ENCODE measurements around the gene MAPKAPK2. TPM values are rescaled to one million over a fixed set of nuclear protein-coding genes. Genes with fewer than 3 reads are reported as not detected.

MAPKAPK2 gene
- total and polyA plus RNA-seq, 5 experiments from 2014 or later: 1.3 to 55.8 (median 2.5) TPM

DNA sequence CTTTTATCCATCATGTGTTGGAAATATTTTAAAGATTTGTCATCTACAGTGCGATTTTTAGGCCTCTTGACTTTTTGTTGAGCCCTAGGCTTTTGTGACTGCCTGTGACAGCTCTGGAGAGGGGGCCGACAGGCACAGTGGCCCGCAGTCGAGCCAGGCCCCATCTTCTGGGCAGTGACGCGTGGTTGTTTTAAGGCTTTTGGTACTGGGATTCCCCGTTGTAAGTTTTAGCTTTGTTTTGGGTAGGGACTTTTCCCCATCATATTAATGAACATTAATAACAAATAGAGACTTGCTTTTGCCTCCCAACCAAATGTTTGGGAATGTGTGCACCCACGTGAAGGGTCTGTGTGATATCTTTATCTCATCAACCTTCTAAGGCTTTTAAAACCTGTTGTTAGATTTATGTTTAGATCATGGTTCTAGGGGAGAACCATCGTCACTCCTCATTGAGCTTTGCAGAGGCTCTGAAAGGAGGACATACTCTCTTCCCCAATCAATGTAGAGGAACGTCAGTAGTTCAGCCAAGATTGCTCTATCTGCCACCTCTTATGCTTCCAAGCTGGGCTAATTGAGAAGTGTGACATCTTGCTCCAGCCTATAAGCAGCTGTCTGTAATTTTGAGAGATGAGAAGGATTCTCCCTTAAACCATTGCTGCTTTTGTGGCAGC is 34.6 kb downstream of the MAPKAPK2 start:
- no peak for ATAC-seq
- DNase-seq: no peak
- no peaks in the 10 kb centered on the region for H3K9me3 Mint-ChIP-seq
- H3K4me1 Mint-ChIP-seq: peaks cover 37 to 83% (median 78%) of the 10 kb centered on the region in 4 donors
- H3K4me3 Mint-ChIP-seq: no peak overlapping the region
- peak overlapping the region in 4 of 10 donors; percentile 20 to 63 (median 36) for H3K27ac Mint-ChIP-seq
- POLR2A ChIA-PET: no interaction called here
- H3K36me3 Mint-ChIP-seq: no peaks in the 10 kb centered on the region
- H3K27me3 Mint-ChIP-seq: no peaks in the 10 kb centered on the region

DNA sequence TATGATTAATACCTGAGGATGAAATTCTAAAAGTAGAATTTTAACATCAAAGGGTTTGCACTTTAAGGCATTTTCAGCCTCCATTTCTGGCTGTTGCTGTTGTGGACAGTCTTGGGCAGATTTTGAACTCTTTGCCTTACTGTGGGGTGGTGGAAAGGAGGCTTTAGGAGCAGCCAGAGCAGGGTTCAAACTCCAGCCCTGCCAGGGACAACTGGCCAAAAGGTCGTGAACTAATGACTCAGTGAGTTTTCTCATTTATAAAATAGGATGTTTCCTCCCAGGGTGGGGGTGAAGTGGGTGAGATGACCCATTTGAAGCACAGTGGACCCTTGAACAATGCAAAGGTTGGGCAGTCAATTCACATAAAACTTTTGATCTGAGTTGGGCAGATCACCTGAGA is 36.7 kb downstream of the MAPKAPK2 start:
- H3K4me1 Mint-ChIP-seq: peaks cover 22 to 82% (median 78%) of the 10 kb centered on the region in 4 donors
- ATAC-seq (no peak), DNase-seq (no peak)
- POLR2A ChIA-PET: no interaction called here
- H3K27ac Mint-ChIP-seq: peak overlapping the region in 2 of 10 donors; percentile 38 to 79
- H3K9me3 Mint-ChIP-seq: no peaks in the 10 kb centered on the region
- H3K27me3 Mint-ChIP-seq: no peaks in the 10 kb centered on the region
- H3K36me3 Mint-ChIP-seq: no peaks in the 10 kb centered on the region
- H3K4me3 Mint-ChIP-seq: no peak overlapping the region

DNA sequence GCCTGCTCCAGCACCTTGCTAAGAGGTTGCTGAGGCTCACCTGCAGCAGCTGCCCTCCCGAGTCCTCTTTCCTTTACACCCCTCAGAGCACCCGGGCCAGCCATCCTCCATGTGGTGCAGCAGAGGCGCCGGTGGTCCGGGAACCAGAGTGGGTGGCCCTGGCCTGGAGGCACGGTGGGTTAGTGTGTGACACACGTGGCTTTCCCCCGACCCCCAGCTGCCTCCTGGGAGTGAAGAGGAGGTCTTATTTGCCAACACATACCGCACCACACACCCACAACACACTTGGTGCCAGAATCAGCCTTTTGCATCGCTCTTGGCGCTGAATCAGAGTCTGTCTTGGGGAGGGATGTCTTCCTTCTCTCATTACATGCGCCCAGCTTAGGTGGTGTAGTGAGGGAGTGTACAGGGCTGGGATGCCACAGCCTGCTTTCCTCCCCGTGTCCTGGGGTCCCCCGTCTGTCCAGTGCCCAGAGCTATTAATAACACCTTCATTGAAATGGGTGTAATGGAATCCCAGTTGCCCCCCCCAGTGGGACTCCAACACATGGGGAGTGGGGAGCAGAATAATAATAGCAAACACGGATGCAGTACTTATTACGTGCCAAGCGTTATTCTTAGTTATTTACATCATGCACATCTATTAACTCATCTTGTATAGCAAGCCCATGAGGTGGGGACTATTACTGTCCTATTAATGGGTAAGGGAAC is 38.2 kb downstream of the MAPKAPK2 start:
- H3K4me3 Mint-ChIP-seq: no peak overlapping the region
- no peak for ATAC-seq
- H3K36me3 Mint-ChIP-seq: no peaks in the 10 kb centered on the region
- no peaks in the 10 kb centered on the region for H3K27me3 Mint-ChIP-seq
- no peaks in the 10 kb centered on the region for H3K9me3 Mint-ChIP-seq
- H3K27ac Mint-ChIP-seq: peak overlapping the region in 4 of 10 donors; percentile 31 to 62 (median 46)
- H3K4me1 Mint-ChIP-seq: peaks cover 17 to 81% (median 74%) of the 10 kb centered on the region in 4 donors
- DNase-seq: no peak
- POLR2A ChIA-PET: no interaction called here

DNA sequence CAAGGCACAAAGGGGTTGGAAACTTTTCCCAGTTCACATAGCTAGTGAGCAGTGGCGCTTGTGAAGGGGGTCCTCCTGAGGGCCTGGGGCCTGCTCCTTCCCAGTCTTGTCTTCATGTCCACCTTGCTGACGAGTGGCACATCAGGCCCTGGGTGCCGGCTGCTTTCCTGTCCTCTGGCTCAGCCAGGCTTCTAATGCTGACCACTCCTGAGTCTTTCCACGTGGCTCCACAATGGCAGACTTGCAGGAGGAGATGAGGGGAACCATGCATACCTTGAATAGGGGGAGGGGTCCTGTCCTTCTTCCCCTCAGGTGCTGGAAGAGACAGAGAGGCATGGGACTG is 38.7 kb downstream of the MAPKAPK2 start:
- peaks cover 20 to 84% (median 77%) of the 10 kb centered on the region in 4 donors for H3K4me1 Mint-ChIP-seq
- H3K4me3 Mint-ChIP-seq: no peak overlapping the region
- H3K27me3 Mint-ChIP-seq: no peaks in the 10 kb centered on the region
- peak overlapping the region in 2 of 10 donors; percentile 48 to 87 for H3K27ac Mint-ChIP-seq
- POLR2A ChIA-PET: no interaction called here
- ATAC-seq (no peak), DNase-seq (no peak)
- no peaks in the 10 kb centered on the region for H3K9me3 Mint-ChIP-seq
- H3K36me3 Mint-ChIP-seq: peaks cover 0 to 3% (median 0%) of the 10 kb centered on the region in 3 donors

DNA sequence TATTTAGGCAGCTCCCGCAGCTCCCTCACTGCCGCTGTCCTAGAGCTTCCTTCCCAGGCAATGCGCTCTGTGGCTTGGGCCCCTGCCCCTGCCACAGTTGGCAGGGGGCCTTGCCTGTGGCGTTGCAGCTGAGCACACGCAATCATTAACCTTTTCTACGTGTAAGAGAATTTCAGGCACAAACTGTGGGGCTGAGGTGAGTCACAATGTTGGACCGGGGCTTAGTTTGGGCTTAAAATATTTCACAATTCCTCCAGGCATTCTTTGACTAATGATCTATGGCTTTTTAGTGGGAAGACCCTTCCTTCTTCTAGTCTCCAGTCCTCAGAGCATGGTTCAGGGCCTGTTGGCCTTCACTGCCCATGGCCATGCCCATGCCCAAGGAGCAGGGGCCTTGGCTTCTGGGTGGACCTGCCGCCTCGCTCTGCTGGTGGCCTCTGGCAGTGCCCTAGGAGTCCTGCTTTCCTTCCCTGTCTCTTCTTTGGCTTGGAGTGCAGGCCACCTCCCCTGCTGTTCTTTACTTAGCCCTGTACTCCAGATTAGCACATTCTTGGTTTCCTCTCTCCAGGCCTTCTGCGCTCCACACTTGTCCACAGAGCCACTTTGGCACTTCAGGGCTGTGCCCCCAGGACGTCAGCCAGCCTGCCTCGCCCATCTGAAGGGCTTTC is 39.2 kb downstream of the MAPKAPK2 start:
- Mint-ChIP-seq H3K27me3 (no peaks in the 10 kb centered on the region), H3K36me3 (peaks cover 0 to 7% (median 0%) of the 10 kb centered on the region in 3 donors), H3K4me3 (peak overlapping the region in 1 of 10 donors; percentile 40), H3K4me1 (peaks cover 19 to 79% (median 74%) of the 10 kb centered on the region in 4 donors), H3K9me3 (no peaks in the 10 kb centered on the region), H3K27ac (peak overlapping the region in 6 of 10 donors; percentile 24 to 87 (median 42))
- no peak for ATAC-seq
- POLR2A ChIA-PET: interaction anchor here (0.7 to 0.9 kb wide), 2 partner anchors 14 to 85 kb away, joined by 4 to 6 read pairs; no protein-coding TSS in a partner anchor
- no peak for DNase-seq

DNA sequence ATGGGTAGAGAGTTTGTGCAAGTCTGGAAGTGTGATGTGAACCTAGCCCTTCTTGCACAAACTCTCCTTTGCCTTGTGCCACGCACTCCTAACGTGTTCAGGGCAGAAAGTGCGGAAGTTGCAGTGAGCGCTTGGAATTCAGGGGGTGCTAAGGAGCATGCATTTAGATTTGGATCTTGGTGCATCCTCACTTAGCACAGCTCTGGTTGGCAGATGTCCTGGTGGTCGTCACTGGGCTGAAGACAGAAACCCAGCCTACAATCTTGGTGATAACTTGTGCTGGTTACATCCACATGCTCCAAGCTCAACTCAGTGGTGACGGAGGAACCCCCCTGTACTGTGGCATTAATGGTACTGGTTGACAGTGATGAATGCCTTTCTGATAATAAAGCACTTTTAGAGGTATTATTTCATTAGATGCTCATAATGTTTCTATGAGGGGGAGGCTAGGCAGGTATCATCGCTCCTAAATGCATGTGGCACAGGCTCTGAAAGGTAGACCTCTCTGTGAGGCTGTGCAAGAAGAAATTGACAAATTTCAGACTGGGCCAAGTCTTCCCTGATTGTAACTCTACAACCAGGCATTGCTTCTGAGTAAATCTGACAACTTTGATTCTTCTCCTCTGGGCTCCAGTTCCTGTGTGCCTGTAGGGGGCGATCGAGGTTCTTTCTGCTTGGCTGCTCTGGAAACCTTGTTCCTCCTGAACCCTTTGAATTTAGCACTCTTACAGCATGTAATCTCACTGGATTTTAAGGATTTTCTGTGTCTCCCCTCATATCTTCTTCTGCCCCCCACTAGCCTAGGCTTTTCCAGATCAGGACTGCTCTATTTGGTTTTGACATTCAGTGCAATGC is 40.6 kb downstream of the MAPKAPK2 start:
- Mint-ChIP-seq H3K36me3 (peaks cover 0 to 20% (median 2%) of the 10 kb centered on the region in 3 donors), H3K4me3 (no peak overlapping the region), H3K9me3 (no peaks in the 10 kb centered on the region), H3K27ac (peak overlapping the region in 9 of 10 donors; percentile 4 to 89 (median 69)), H3K4me1 (peaks cover 18 to 71% (median 66%) of the 10 kb centered on the region in 4 donors), H3K27me3 (peaks cover 0 to 2% (median 0%) of the 10 kb centered on the region in 5 donors)
- ATAC-seq: peak; percentile 60 to 65
- peak; percentile 18 to 79 (median 54) for DNase-seq
- POLR2A ChIA-PET: interaction anchor here (0.7 to 1.9 kb wide), 4 partner anchors 10 to 243 kb away, joined by 4 to 6 read pairs (median 4); no protein-coding TSS in a partner anchor

DNA sequence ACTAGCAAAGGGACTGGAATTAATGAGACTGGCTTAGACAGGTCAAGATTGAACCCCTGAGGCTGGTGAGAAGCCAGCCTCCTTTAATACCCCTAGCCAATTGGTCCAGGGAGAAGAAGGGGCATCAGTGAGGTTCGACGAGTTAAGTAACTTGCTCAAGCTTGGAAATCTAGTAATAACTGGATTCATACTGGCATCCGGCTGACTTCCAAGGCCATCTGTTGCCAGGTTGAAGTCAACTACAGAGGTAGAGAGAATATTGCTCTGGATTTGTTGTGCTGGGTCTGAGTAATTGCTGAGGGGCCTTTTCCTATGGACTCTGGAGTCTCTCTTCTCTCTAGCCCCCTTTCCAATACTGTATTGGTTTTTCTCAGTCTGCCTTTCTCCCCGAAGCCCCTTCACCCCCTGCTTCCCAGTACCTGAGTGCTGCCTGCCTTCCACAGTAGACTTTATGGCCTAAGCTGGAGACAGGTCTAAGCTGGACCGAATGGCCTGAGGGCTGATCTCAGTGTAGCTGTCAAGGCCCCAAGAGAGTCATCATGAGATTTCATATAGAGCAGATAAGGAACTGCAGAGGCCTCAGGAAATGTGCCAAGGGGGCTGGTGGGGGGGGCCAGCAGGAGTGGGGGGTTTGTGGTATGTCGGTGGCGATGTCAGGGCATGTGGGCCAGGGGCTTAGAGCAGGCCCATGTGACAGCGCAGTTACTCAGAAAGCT is 43.4 kb downstream of the MAPKAPK2 start:
- H3K4me3 Mint-ChIP-seq: no peak overlapping the region
- POLR2A ChIA-PET: no interaction called here
- H3K9me3 Mint-ChIP-seq: no peaks in the 10 kb centered on the region
- no peak for ATAC-seq
- no peak for DNase-seq
- peaks cover 18 to 54% (median 48%) of the 10 kb centered on the region in 4 donors for H3K4me1 Mint-ChIP-seq
- peaks cover 0 to 45% (median 12%) of the 10 kb centered on the region in 3 donors for H3K36me3 Mint-ChIP-seq
- H3K27ac Mint-ChIP-seq: peak overlapping the region in 6 of 10 donors; percentile 8 to 79 (median 36)
- H3K27me3 Mint-ChIP-seq: peaks cover 0 to 2% (median 0%) of the 10 kb centered on the region in 5 donors

DNA sequence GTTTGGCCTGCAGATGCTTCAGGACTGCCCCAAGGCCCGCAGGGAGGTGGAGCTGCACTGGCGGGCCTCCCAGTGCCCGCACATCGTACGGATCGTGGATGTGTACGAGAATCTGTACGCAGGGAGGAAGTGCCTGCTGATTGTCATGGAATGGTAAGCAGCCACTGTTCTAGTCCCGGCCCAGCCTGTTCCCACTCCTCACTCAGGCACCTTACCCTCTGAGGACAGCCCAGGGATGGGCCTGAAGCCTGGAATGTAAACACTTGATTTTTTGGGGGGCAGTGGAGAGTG is 43.9 kb downstream of the MAPKAPK2 start:
- Mint-ChIP-seq H3K4me3 (peak overlapping the region in 1 of 10 donors; percentile 56), H3K9me3 (no peaks in the 10 kb centered on the region), H3K36me3 (peaks cover 0 to 48% (median 12%) of the 10 kb centered on the region in 3 donors), H3K4me1 (peaks cover 20 to 53% (median 44%) of the 10 kb centered on the region in 4 donors), H3K27me3 (peaks cover 0 to 2% (median 0%) of the 10 kb centered on the region in 5 donors), H3K27ac (peak overlapping the region in 3 of 10 donors; percentile 51 to 68 (median 67))
- POLR2A ChIA-PET: no interaction called here
- ATAC-seq (no peak), DNase-seq (no peak)

DNA sequence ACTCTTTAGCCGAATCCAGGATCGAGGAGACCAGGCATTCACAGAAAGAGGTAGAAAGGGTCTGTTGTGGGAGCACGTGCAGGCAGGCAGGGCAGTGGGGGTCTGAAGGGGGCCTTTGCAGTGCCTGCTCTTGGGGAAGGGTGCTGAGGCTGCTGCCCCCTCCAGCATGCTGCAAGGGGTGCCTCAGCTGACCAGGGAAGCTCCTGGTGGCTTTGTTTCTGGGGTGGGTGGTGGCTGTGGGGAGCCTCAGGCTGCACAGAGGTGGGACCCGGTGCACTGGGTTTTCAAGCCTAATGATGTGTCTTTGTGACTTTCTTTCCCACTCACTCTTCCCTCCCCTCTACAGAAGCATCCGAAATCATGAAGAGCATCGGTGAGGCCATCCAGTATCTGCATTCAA is 44.3 kb downstream of the MAPKAPK2 start:
- H3K27ac Mint-ChIP-seq: peak overlapping the region in 5 of 10 donors; percentile 13 to 79 (median 51)
- no peak for ATAC-seq
- peaks cover 18 to 49% (median 41%) of the 10 kb centered on the region in 4 donors for H3K4me1 Mint-ChIP-seq

DNA sequence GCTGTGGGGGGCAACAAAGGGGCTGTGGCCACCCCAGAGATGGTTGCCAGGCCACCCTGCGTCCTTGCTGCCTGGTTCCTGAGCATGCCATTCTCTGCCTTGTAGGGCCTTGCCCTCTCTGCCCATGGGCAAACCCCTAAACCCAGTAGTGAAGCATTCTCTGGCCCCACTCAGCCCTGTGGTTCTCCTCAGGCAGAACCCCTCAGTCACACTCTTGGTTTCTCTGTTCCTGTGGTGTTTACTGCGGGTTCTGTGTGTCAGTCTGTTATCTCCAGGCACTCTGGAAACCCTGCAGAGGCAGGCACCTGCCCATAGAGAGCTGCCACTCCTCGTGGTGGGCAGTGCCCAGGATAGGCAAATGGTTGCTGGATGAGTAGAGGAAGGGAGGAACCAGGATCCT is 44.8 kb downstream of the MAPKAPK2 start:
- DNase-seq (no peak), ATAC-seq (no peak)
- Mint-ChIP-seq H3K4me1 (peaks cover 19 to 50% (median 40%) of the 10 kb centered on the region in 4 donors), H3K36me3 (peaks cover 0 to 50% (median 12%) of the 10 kb centered on the region in 3 donors), H3K27ac (peak overlapping the region in 5 of 10 donors; percentile 13 to 79 (median 51)), H3K4me3 (no peak overlapping the region), H3K27me3 (peaks cover 0 to 2% (median 0%) of the 10 kb centered on the region in 5 donors), H3K9me3 (no peaks in the 10 kb centered on the region)
- POLR2A ChIA-PET: interaction anchor here (1.2 kb wide), 1 partner anchor 10 kb away, joined by 3 read pairs; no protein-coding TSS in a partner anchor

More for the DNA sequence above, 44.3 kb downstream of the MAPKAPK2 start:
- POLR2A ChIA-PET: no interaction called here
- Mint-ChIP-seq H3K9me3 (no peaks in the 10 kb centered on the region), H3K36me3 (peaks cover 0 to 48% (median 12%) of the 10 kb centered on the region in 3 donors), H3K27me3 (peaks cover 0 to 2% (median 0%) of the 10 kb centered on the region in 5 donors), H3K4me3 (peak overlapping the region in 1 of 10 donors; percentile 56)
- DNase-seq: no peak

DNA sequence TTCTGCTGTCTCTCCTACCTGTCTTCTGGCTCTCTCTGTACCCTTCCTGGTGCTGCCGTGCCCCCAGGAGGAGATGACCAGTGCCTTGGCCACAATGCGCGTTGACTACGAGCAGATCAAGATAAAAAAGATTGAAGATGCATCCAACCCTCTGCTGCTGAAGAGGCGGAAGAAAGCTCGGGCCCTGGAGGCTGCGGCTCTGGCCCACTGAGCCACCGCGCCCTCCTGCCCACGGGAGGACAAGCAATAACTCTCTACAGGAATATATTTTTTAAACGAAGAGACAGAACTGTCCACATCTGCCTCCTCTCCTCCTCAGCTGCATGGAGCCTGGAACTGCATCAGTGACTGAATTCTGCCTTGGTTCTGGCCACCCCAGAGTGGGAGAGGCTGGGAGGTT is 47.8 kb downstream of the MAPKAPK2 start:
- peaks cover 0 to 50% (median 12%) of the 10 kb centered on the region in 3 donors for H3K36me3 Mint-ChIP-seq
- H3K27ac Mint-ChIP-seq: peak overlapping the region in 6 of 10 donors; percentile 48 to 88 (median 76)
- peaks cover 0 to 2% (median 0%) of the 10 kb centered on the region in 5 donors for H3K27me3 Mint-ChIP-seq
- DNase-seq (no peak), ATAC-seq (no peak)
- no peak overlapping the region for H3K4me3 Mint-ChIP-seq
- POLR2A ChIA-PET: no interaction called here
- H3K4me1 Mint-ChIP-seq: peaks cover 26 to 50% (median 42%) of the 10 kb centered on the region in 4 donors
- no peaks in the 10 kb centered on the region for H3K9me3 Mint-ChIP-seq

Data from naive thymus-derived CD8-positive, alpha-beta T cell (primary cell).